Stimulated activated memory B cell treated with anti-CD40 and anti-IgM and Interleukin-4, amounts not matched to agents 10 μg/mL and 1 μg/mL and 100 μg/mL, for 72 hours (primary cell): ENCODE results near the gene TRIM6.
"Not testable (repeated sequence)": the region's sequence is repeated elsewhere in the genome, so short reads cannot be mapped to it uniquely, and the experiment has no call there.

Source experiments
- ATAC-seq: fragments of 150-1000 bp; cut with Tn5 transposase; 2 replicates; pipeline ENCODE4 v1.10.0; 2021
- H3K27ac Mint-ChIP-seq: one replicate; pipeline ENCODE4 v1.8.0; 2022; ENCODE audit warnings: mild to moderate bottlenecking, mixed read lengths
- H3K27me3 Mint-ChIP-seq: one replicate; pipeline ENCODE4 v1.8.0; 2022; ENCODE audit warnings: mixed read lengths
- H3K36me3 Mint-ChIP-seq: one replicate; pipeline ENCODE4 v1.8.0; 2022; ENCODE audit warnings: mixed read lengths
- H3K4me1 Mint-ChIP-seq: one replicate; pipeline ENCODE4 v1.8.0; 2022; ENCODE audit warnings: mixed read lengths
- H3K4me3 Mint-ChIP-seq: one replicate; pipeline ENCODE4 v1.8.0; 2022; ENCODE audit warnings: mild to moderate bottlenecking, moderate library complexity, mixed read lengths
- H3K9me3 Mint-ChIP-seq: one replicate; pipeline ENCODE4 v1.8.0; 2022; ENCODE audit warnings: mixed read lengths

The TRIM6 gene

DNA sequence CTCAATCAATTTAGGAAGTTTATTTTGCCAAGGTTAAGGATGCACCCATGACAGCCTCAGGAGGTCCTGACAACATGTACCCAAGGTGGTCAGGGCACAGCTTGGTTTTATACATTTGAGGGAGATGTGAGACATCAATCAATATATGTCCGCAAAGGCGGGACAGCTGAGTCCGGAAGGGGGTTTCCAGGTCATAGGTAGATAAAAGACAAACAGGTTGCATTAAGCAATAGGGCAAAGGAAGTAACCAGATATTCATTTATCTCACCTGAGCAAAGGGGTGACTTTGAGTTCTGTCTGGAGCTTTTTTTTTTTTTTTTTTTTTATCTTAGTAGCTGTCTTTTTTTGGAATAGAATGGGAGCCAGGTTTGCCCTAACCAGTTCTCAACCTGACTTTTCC is 26.4 kb downstream of the TRIM6 start:
- Mint-ChIP-seq H3K9me3 (no peaks in the 10 kb centered on the region), H3K27ac (no peak overlapping the region), H3K27me3 (no peaks in the 10 kb centered on the region), H3K4me1 (peaks cover 34% of the 10 kb centered on the region), H3K36me3 (peaks cover 9% of the 10 kb centered on the region), H3K4me3 (no peak overlapping the region)
- ATAC-seq: no peak

DNA sequence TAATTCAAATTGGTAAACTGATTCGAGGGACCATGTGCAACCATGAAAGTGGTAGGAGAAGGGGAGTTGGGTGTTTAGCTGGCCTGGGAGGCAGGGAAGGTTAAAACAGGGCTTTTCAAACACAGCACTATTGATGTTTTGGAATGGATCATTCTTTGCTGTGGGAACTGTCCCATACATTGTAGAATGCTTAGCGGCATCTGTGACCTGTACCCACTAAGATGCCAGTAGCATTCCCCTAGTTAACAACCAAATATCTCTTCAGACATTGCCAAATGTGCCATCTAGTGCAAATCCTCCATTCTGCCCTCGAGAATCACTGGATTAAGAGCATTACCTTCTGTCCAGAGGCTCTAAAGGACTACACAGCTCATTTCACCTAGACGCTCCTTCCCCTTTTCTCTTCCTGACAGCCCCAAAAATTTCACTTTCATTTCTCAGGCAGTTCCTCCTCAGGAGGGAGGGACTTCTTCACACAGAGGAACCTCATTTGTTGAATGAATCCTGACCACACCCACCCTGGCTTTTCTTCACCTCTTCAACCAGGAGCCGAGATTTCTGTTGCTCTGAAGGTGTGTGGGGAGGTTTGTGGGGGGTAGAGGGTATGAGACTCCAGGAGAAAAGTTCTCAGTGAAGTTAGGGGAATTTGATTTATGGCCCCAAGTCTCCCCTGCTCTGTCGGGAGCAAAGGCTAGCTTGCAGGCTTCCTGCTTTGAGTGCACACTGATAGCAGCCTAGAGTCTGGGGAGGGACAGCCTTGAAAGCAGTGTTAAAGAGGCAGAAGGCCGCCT is 28.2 kb downstream of the TRIM6 start, which contains the start of gene TRIM34:
Gene TRIM34 (plus strand): TSS at position 513 of the 791 bp plus-strand sequence. CDS start 7,331 bp downstream, outside the sequence.
- Mint-ChIP-seq H3K27ac (peak within 1 kb of the TSS; percentile 76), H3K4me3 (peak within 1 kb of the TSS; percentile 77), H3K36me3 (peaks cover 16% of the 10 kb centered on the region), H3K27me3 (no peaks in the 10 kb centered on the region), H3K9me3 (no peaks in the 10 kb centered on the region), H3K4me1 (peaks cover 41% of the 10 kb centered on the region)
- ATAC-seq: peak; percentile 98

DNA sequence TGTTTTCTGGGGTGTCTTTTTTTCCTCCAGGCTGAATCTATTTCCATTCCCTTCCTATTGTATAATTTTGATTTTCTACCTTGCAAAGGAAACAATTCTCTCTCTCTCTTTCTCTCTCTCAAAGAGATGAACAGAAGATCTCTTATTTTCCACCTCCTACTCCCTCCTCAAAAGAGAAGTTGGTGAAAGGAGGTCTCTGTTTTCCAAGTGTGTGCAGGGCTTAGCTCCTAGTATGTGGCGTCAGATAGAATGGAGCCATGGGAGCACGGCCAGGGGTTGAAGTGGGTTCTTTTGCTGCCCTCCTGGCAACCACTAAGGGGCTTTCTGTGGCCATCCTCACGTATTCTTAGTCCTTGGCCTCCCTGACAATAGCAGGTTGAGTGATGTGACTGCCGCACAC is 28.8 kb downstream of the TRIM6 start:
- no peak for ATAC-seq
- H3K4me1 Mint-ChIP-seq: peaks cover 45% of the 10 kb centered on the region
- peaks cover 20% of the 10 kb centered on the region for H3K36me3 Mint-ChIP-seq
- H3K9me3 Mint-ChIP-seq: no peaks in the 10 kb centered on the region
- H3K27me3 Mint-ChIP-seq: no peaks in the 10 kb centered on the region
- peak overlapping the region; percentile 76 for H3K27ac Mint-ChIP-seq
- H3K4me3 Mint-ChIP-seq: peak overlapping the region; percentile 77

DNA sequence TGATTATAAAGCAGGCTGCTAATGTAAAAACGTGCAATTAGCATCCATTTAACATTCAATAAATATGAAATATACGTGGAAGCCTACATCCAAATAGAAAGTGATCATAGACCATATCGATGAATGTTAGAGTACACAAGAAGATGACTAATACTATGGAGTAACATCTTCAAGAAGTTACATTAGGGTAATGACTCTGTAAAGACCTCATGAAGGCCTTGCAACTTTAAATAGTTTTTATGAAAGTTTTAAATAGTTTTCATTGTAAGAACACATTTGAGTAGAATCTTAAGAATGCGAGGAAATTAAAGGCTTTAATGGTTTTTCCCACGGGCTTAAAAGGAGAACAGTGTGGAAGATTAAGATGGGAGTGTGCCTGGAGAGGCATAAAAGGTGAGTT is 29.8 kb downstream of the TRIM6 start:
- ATAC-seq: no peak
- no peaks in the 10 kb centered on the region for H3K9me3 Mint-ChIP-seq
- no peaks in the 10 kb centered on the region for H3K27me3 Mint-ChIP-seq
- peaks cover 54% of the 10 kb centered on the region for H3K4me1 Mint-ChIP-seq
- peak overlapping the region; percentile 77 for H3K4me3 Mint-ChIP-seq
- peak overlapping the region; percentile 76 for H3K27ac Mint-ChIP-seq
- peaks cover 25% of the 10 kb centered on the region for H3K36me3 Mint-ChIP-seq

DNA sequence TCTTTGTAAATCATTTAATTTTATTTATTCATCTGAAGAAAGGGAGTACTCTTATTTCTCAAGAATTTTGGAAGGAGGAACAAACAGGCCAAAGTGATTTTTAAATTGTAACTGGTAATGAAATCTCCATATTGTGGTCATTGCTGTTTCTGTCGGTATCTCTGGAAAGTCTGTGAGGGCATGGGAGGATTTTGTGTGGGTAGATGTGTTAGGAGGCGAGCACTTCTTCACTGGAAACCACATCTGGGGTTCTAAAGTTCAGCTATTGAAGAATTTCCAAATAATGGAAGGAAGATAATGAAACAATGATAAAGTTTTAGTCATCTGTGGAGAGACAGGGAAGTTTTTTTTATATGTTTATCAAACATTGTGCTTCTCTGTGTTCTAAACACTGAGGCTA is 35.0 kb downstream of the TRIM6 start:
- no peaks in the 10 kb centered on the region for H3K27me3 Mint-ChIP-seq
- ATAC-seq: no peak
- peak overlapping the region; percentile 58 for H3K4me3 Mint-ChIP-seq
- H3K27ac Mint-ChIP-seq: peak overlapping the region; percentile 96
- peaks cover 60% of the 10 kb centered on the region for H3K4me1 Mint-ChIP-seq
- peaks cover 61% of the 10 kb centered on the region for H3K36me3 Mint-ChIP-seq
- no peaks in the 10 kb centered on the region for H3K9me3 Mint-ChIP-seq

DNA sequence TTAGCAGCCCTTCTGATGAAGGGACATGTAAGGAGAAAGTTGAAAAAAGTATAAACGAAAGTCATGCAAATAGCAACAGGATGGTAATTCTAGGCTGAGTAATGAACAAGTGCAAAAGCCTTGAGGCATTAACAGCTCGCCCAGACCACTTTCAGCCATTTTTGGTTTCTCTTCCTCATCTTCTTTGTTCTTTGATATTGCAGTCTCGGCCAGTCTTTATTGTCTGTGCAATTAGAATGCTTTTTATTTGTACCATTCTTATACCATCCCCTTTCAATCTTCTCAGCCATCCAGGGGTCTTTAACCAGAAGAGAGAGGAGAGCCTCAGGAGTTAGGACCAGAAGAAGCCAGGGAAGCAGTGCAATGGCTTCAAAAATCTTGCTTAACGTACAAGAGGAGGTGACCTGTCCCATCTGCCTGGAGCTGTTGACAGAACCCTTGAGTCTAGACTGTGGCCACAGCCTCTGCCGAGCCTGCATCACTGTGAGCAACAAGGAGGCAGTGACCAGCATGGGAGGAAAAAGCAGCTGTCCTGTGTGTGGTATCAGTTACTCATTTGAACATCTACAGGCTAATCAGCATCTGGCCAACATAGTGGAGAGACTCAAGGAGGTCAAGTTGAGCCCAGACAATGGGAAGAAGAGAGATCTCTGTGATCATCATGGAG is 35.7 kb downstream of the TRIM6 start:
- peaks cover 53% of the 10 kb centered on the region for H3K4me1 Mint-ChIP-seq
- no peaks in the 10 kb centered on the region for H3K9me3 Mint-ChIP-seq
- ATAC-seq: peak; percentile 94
- H3K27me3 Mint-ChIP-seq: no peaks in the 10 kb centered on the region
- H3K4me3 Mint-ChIP-seq: peak overlapping the region; percentile 71
- H3K36me3 Mint-ChIP-seq: peaks cover 61% of the 10 kb centered on the region
- H3K27ac Mint-ChIP-seq: peak overlapping the region; percentile 96

DNA sequence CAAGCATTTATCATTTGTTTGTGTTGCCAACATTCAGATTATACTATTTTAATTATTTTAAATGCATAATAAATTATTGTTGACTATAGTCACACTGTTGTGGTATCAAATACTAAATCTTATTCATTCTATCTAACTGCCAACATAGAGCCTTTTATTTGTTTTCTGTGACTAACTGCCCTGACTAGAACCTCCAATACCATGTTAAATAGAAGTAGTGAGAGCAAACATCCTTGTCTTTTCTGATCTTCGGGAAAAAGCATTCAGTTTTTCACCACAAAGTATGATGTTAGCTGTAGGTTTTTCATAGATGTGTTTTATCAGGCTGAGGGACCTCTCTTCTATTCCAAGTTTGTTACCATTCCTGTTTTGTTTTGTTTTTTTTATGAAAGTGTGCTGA is 43.5 kb downstream of the TRIM6 start:
- Mint-ChIP-seq H3K36me3 (peaks cover 84% of the 10 kb centered on the region), H3K27ac (no peak overlapping the region), H3K4me3 (no peak overlapping the region), H3K4me1 (no peaks in the 10 kb centered on the region), H3K27me3 (no peaks in the 10 kb centered on the region), H3K9me3 (no peaks in the 10 kb centered on the region)
- ATAC-seq: no peak

DNA sequence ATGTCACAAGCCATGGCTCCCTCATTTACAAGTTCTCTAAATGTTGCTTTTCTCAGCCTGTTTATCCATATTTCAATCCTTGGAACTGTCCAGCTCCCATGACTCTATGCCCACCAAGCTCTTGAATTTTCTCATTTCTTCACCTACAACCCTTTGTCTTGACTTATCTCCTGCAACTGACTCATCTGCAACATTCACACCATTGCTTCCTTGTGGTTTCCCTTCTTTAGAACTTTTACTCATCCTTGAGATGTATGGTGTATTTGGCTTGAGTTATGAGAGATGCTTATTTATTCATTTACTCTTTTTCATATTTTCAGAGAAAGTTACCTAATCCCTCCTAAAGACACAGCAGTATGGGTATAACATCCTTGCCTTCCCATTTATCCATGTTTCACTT is 47.1 kb downstream of the TRIM6 start:
- ATAC-seq: no peak
- H3K9me3 Mint-ChIP-seq: no peaks in the 10 kb centered on the region
- H3K27ac Mint-ChIP-seq: no peak overlapping the region
- no peak overlapping the region for H3K4me3 Mint-ChIP-seq
- H3K4me1 Mint-ChIP-seq: no peaks in the 10 kb centered on the region
- H3K27me3 Mint-ChIP-seq: no peaks in the 10 kb centered on the region
- H3K36me3 Mint-ChIP-seq: peaks cover 58% of the 10 kb centered on the region

DNA sequence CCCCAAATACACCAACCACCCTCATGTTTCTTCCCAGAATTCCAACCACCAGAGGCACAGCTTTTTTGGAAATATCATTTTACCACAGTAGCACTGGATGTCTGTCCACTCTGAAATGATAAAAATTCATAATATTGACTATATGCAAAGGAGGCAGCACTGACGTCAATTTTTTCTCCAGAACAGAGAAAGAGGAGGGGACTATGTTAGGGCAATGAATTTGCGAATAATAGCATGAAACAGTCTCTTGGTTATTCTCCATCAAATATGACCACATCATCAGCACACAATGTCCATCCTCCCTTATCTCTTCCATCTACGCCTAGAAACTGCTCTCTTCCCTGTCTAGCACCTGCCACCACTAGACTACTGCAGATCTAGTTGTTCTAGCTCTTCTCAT is 49.7 kb downstream of the TRIM6 start:
- H3K4me3 Mint-ChIP-seq: no peak overlapping the region
- peaks cover 36% of the 10 kb centered on the region for H3K36me3 Mint-ChIP-seq
- ATAC-seq: no peak
- H3K4me1 Mint-ChIP-seq: no peaks in the 10 kb centered on the region
- no peaks in the 10 kb centered on the region for H3K9me3 Mint-ChIP-seq
- no peak overlapping the region for H3K27ac Mint-ChIP-seq
- no peaks in the 10 kb centered on the region for H3K27me3 Mint-ChIP-seq

DNA sequence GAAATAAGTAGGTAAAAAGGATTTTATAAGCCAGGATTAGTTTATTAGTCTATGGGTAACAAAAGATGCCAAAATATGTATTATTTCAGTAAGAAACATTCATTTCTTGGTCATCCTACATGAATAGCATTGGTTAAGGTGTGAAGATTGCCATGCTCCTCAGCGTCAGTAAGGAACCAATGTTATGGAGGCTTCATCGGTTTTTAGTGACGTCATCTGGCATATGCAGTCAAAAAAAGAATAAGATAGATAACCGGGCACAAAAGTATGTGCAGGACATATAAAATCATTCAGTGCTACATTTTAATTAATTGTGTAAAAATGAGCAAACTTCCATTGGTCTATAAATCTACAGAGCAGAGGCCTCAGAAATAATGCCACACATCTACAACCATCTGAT is 59.0 kb downstream of the TRIM6 start:
- no peak for ATAC-seq
- Mint-ChIP-seq H3K4me1 (no peaks in the 10 kb centered on the region), H3K27me3 (no peaks in the 10 kb centered on the region), H3K27ac (no peak overlapping the region), H3K4me3 (no peak overlapping the region), H3K36me3 (peaks cover 29% of the 10 kb centered on the region), H3K9me3 (peaks cover 5% of the 10 kb centered on the region)

DNA sequence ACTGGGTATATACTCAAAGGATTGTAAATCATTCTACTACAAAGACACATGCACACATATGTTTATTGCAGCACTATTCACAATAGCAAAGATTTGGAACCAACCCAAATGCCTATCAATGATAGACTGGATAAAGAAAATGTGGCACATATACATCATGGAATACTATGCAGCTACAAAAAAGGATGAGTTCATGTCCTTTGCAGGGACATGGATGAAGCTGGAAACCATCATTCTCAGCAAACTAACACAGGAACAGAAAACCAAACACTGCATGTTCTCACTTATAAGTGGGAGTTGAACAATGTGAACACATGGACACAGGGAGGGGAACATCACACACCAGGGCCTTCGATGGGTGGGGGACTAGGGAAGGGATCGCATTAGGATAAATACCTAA is 60.5 kb downstream of the TRIM6 start:
- not testable (repeated sequence) for H3K27me3 Mint-ChIP-seq, H3K4me3 Mint-ChIP-seq, ATAC-seq, H3K27ac Mint-ChIP-seq, H3K4me1 Mint-ChIP-seq, H3K9me3 Mint-ChIP-seq
- peaks cover 26% of the 10 kb centered on the region for H3K36me3 Mint-ChIP-seq

DNA sequence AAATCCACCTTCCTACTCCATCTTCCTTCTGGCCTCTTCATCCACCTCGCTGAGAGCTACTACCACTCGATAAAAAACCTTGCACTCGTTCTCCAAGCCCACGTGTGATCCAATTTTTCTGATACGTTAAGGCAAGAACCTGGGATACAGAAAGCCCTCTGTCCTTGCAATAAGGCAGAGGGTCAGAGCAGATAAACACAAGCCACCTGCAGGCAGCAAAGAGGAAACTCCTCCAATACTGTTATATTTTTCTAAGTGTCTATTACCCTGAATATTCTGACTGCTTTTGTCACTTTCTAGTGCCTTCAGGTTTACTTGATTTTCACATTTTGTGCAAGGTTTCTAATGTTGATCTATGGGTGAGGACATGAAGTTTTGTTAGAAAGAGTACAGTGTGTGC is 61.9 kb downstream of the TRIM6 start:
- Mint-ChIP-seq H3K27ac (no peak overlapping the region), H3K4me1 (no peaks in the 10 kb centered on the region), H3K9me3 (peaks cover 3% of the 10 kb centered on the region), H3K27me3 (no peaks in the 10 kb centered on the region), H3K4me3 (no peak overlapping the region), H3K36me3 (peaks cover 15% of the 10 kb centered on the region)
- no peak for ATAC-seq
